H1 (cell line): ENCODE data around the gene ALK. TPM values are rescaled to one million over a fixed set of nuclear protein-coding genes. Genes with fewer than 3 reads are reported as not detected.

ENCODE experiments used
- CTCF ChIA-PET: fragments of 300-600 bp; sonication (Branson Sonifier 250); formaldehyde crosslinking; loops from one replicate; lab custom pipeline; 2021; ENCODE audit not compliant: partially characterized antibody; lab: Charles Lee
- POLR2A ChIA-PET: fragments of 300-600 bp; sonication (Branson Sonifier 250); formaldehyde crosslinking; loops from one replicate; lab custom pipeline; 2021; ENCODE audit warnings: inconsistent platforms; ENCODE audit not compliant: partially characterized antibody; lab: Charles Lee
- DNase-seq, 2 experiments: peaks; one replicate each; pipeline versions ENCODE4 v3.0.0 to v3.0.0-alpha.2; 2010 to 2022; ENCODE audit warnings: low spot score in 2 of 2, low read depth in 1 of 2, mixed read lengths in 1 of 2
- FAIRE-seq: peaks from 2 replicates; lab custom pipeline; 2011; peaks lifted over from hg19 to GRCh38; lab: Jason Lieb, UNC
- H2AFZ ChIP-seq: 2 replicates; pipeline ENCODE4 v1.8.1; 2012; ENCODE audit warnings: low read length, inconsistent platforms
- H2AK5ac ChIP-seq: 2 replicates; pipeline ENCODE4 v1.6.1; 2013; ENCODE audit warnings: low read depth, low read length
- H2BK120ac ChIP-seq: replicated peaks from 2 replicates; pipeline ENCODE3; 2013; ENCODE audit warnings: low read depth, low read length, inconsistent platforms
- H2BK12ac ChIP-seq: 2 replicates; pipeline ENCODE4 v1.6.1; 2013; ENCODE audit warnings: low read depth, low read length
- H2BK15ac ChIP-seq: 2 replicates; pipeline ENCODE4 v1.6.1; 2013; ENCODE audit warnings: low read length
- H2BK20ac ChIP-seq: 2 replicates; pipeline ENCODE4 v1.6.1; 2013; ENCODE audit warnings: low read length
- H2BK5ac ChIP-seq: 2 replicates; pipeline ENCODE4 v1.6.1; 2013; ENCODE audit warnings: low read depth, low read length
- H3K14ac ChIP-seq: 2 replicates; pipeline ENCODE4 v1.6.1; 2013; ENCODE audit warnings: inconsistent platforms; ENCODE audit not compliant: insufficient read length
- H3K18ac ChIP-seq: 2 replicates; pipeline ENCODE4 v1.6.1; 2013; ENCODE audit warnings: low read length; ENCODE audit errors: extremely low read depth
- H3K23ac ChIP-seq: 2 replicates; pipeline ENCODE4 v1.6.1; 2013; ENCODE audit warnings: inconsistent platforms; ENCODE audit not compliant: insufficient read length
- H3K23me2 ChIP-seq: 2 replicates; pipeline ENCODE4 v1.6.1; 2013; ENCODE audit warnings: low read depth, low read length
- H3K27ac ChIP-seq: 2 replicates; pipeline ENCODE4 v1.6.1; 2011; ENCODE audit warnings: low read depth, low read length, inconsistent platforms
- H3K27me3 ChIP-seq, 4 experiments: replicated peaks in 1 of 4; 1 replicate in 1 of 4; 2 replicates in 3 of 4; pipeline versions ENCODE4 v1.6.1 to v1.8.1; 2011 to 2013; ENCODE audit warnings: low read length in 3 of 4, mild to moderate bottlenecking in 3 of 4, inconsistent platforms in 2 of 4, mixed read lengths in 2 of 4, moderate library complexity in 1 of 4; ENCODE audit not compliant: control insufficient read depth in 3 of 4, insufficient read depth in 3 of 4; ENCODE audit errors: extremely low read depth in 1 of 4
- H3K36me3 ChIP-seq, 4 experiments: 2 replicates each; pipeline versions ENCODE4 v1.6.1 to v1.8.1; 2011 to 2013; ENCODE audit warnings: mild to moderate bottlenecking in 4 of 4, low read length in 3 of 4, moderate library complexity in 2 of 4, control low read depth in 1 of 4, inconsistent platforms in 1 of 4; ENCODE audit not compliant: insufficient read depth in 4 of 4, control insufficient read depth in 2 of 4
- H3K4ac ChIP-seq: replicated peaks from 2 replicates; pipeline ENCODE3; 2013; ENCODE audit warnings: low read length, low read depth, mixed read lengths, inconsistent platforms; ENCODE audit not compliant: insufficient read length
- H3K4me1 ChIP-seq, 4 experiments: replicated peaks in 1 of 4; 1 replicate in 1 of 4; 2 replicates in 3 of 4; pipeline versions ENCODE4 v1.6.1 to v1.8.1; 2011 to 2013; ENCODE audit warnings: low read length in 3 of 4, inconsistent platforms in 2 of 4, mixed read lengths in 1 of 4; ENCODE audit not compliant: insufficient read depth in 4 of 4, control insufficient read depth in 3 of 4
- H3K4me2 ChIP-seq, 2 experiments: 2 replicates each; pipeline versions ENCODE4 v1.6.1 to v1.8.1; 2011 to 2013; ENCODE audit warnings: low read depth in 2 of 2, low read length in 2 of 2, control low read depth in 1 of 2, inconsistent platforms in 1 of 2, mild to moderate bottlenecking in 1 of 2; ENCODE audit not compliant: insufficient read depth in 1 of 2
- H3K4me3 ChIP-seq, 4 experiments: fragments of 200-600, 300-600 bp in 1 of 4; sonication (generic), shearing (Covaris generic), sonication (Bioruptor Twin) in 1 of 4; 2 replicates each; pipeline versions ENCODE4 v1.5.1 to v1.8.1; 2011 to 2016; ENCODE audit warnings: low read length in 4 of 4, low read depth in 3 of 4, control low read depth in 2 of 4, inconsistent platforms in 2 of 4, mild to moderate bottlenecking in 2 of 4, mixed read lengths in 1 of 4, moderate library complexity in 1 of 4; ENCODE audit not compliant: insufficient read depth in 2 of 4; ENCODE audit errors: extremely low read depth in 1 of 4
- H3K56ac ChIP-seq: replicated peaks from 2 replicates; pipeline ENCODE3; 2013; ENCODE audit warnings: low read depth, mild to moderate bottlenecking, mixed read lengths, low read length, inconsistent platforms; ENCODE audit not compliant: insufficient read length
- H3K79me1 ChIP-seq: 2 replicates; pipeline ENCODE4 v1.6.1; 2013; ENCODE audit warnings: low read depth, low read length, control low read depth
- H3K79me2 ChIP-seq, 2 experiments: 2 replicates each; pipeline versions ENCODE4 v1.6.1 to v1.8.1; 2012 to 2013; ENCODE audit warnings: low read length in 2 of 2, mild to moderate bottlenecking in 2 of 2, inconsistent platforms in 1 of 2; ENCODE audit not compliant: insufficient read depth in 2 of 2, control insufficient read depth in 1 of 2
- H3K9ac ChIP-seq, 4 experiments: replicated peaks in 1 of 4; 1 replicate in 1 of 4; 2 replicates in 3 of 4; pipeline versions ENCODE4 v1.6.1 to v1.8.1; 2011 to 2013; ENCODE audit warnings: low read depth in 3 of 4, low read length in 3 of 4, control low read depth in 2 of 4, mild to moderate bottlenecking in 2 of 4, moderate library complexity in 2 of 4, inconsistent platforms in 1 of 4; ENCODE audit errors: extremely low read depth in 1 of 4
- H3K9me3 ChIP-seq, 2 experiments: 2 replicates each; pipeline versions ENCODE4 v1.6.1 to v1.8.1; 2012 to 2013; ENCODE audit warnings: mild to moderate bottlenecking in 2 of 2, moderate library complexity in 2 of 2, control low read depth in 1 of 2, inconsistent platforms in 1 of 2, low read depth in 1 of 2, low read length in 1 of 2, mixed read lengths in 1 of 2; ENCODE audit not compliant: insufficient read depth in 2 of 2
- H4K20me1 ChIP-seq, 2 experiments: replicated peaks in 1 of 2; 2 replicates each; pipeline versions ENCODE3 to v1.8.1; 2011 to 2013; ENCODE audit warnings: inconsistent platforms in 2 of 2, low read length in 2 of 2, mild to moderate bottlenecking in 1 of 2; ENCODE audit not compliant: insufficient read depth in 2 of 2, control insufficient read depth in 1 of 2
- H4K5ac ChIP-seq: 2 replicates; pipeline ENCODE4 v1.6.1; 2013; ENCODE audit warnings: low read length, low read depth, mixed read lengths, inconsistent platforms; ENCODE audit not compliant: insufficient read length
- H4K8ac ChIP-seq: 2 replicates; pipeline ENCODE4 v1.8.0; 2013; ENCODE audit warnings: mild to moderate bottlenecking, moderate library complexity, low read length, inconsistent platforms; ENCODE audit not compliant: insufficient read depth; ENCODE audit errors: extremely low read depth
- H4K91ac ChIP-seq: replicated peaks from 2 replicates; pipeline ENCODE3; 2013; ENCODE audit warnings: low read length, mixed read lengths, inconsistent platforms; ENCODE audit not compliant: insufficient read length
- SP4 ChIP-seq: IDR thresholded peaks from 2 replicates; pipeline ENCODE4 v1.6.1; 2012; ENCODE audit warnings: low read length, inconsistent platforms
- WGBS, 2 experiments: shearing (Covaris generic) in 1 of 2; methylation state at CpG; one replicate each; pipeline versions ENCODE4 v1.1.6 to v1.1.7; 2013 to 2015; ENCODE audit warnings: low lambda C conversion rate in 2 of 2, mixed read lengths in 2 of 2, inconsistent platforms in 1 of 2, low coverage in 1 of 2, missing lambda C conversion rate in 1 of 2; ENCODE audit not compliant: insufficient replicate concordance in 2 of 2, insufficient coverage in 1 of 2, insufficient read length in 1 of 2; ENCODE audit errors: extremely low coverage in 1 of 2, missing lambda C conversion rate in 1 of 2; 5-methylcytosine and 5-hydroxymethylcytosine counted together
- polyA plus RNA-seq, 7 experiments: library from polyadenylated mRNA; depleted of rRNA in 3 of 7; stranded (reverse) in 5 of 7; unstranded in 2 of 7; fragments of >200 nt in 5 of 7; fragments of 200-250 nt in 2 of 7; gene quantifications; 1 replicate in 5 of 7; 2 replicates in 1 of 7; 4 replicates in 1 of 7; pipeline versions ENCODE4 v1.2.1 to v1.2.3, GENCODE V29; 2011 to 2013; ENCODE audit warnings: missing spikeins in 2 of 7, mixed read lengths in 2 of 7
- total RNA-seq: library from RNA; stranded (reverse); fragmentation: NEBNext Ultra II Directional; extraction: Animal tissue kit (Norgen Biotek cat#: 25700); gene quantifications from 2 replicates; pipeline ENCODE4 v1.2.1, GENCODE V29; 2021

Gene ALK
- total and polyA plus RNA-seq, 2 of the 8 experiments (the other 6 are each of a cell fraction or from before 2014, with no cell fraction given), result 0.02 to 0.09 TPM

DNA sequence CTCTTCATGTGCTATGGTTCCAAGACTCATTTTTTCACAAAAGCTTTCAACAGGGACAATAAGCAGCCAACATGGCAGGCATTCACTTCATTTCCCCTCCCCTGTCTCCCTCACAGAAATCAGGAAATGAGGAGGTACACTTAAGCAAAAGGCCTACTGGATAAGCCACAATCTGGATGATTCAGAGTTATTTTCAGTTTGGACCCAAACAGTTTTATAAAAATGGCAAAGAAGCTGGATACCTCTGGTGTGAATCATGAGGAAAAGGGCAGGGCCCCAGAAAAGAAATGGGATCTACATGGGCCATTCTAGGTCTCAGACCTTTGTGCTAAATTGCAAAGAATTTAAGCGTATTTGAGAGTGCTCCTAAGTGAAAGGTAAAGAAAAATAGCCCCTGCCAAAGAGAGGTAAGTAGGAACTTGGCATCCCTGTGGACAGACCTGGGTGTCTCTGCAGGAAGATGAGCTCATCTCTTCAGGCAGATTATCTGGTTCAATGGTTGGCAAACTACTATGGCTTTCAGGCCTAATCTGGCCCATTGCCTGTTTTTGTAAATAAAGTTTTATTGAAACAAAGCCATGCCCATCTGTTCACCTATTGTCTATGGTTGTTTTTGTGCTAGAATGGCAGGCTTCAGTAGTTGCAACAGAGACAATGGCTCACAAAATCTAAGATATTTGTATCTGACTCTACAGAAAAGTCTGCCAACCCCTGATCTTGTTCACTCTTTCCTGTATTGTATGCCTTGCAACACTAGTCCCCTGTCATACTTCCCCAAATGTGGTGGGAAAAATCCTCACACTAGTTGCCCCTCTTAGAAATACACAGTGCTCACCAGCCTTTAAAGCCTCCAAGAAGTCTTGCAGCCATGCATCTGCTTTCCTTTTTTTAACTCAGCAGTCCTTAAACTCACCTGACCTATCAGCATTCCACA is 315.0 kb downstream of the ALK start:
- H3K23ac ChIP-seq, result no peak overlapping the region
- H3K18ac ChIP-seq, result no peak overlapping the region
- no peak overlapping the region for H3K14ac ChIP-seq
- H3K4me1 ChIP-seq, result peaks cover 1 to 16% (median 6%) of the 10 kb centered on the region in 4 experiments; a peak in 4 of 7 replicates
- no peak overlapping the region for H2AK5ac ChIP-seq
- H3K79me2 ChIP-seq, result no peaks in the 10 kb centered on the region
- no peak overlapping the region for H4K5ac ChIP-seq
- H3K4me2 ChIP-seq, result no peak overlapping the region
- H2BK120ac ChIP-seq, result no peak overlapping the region
- no peaks in the 10 kb centered on the region for H3K79me1 ChIP-seq
- 85% methylated on average over 1 of the region's 1 CpG; no CpG with 5 or more reads in 1 of the 2 experiments for WGBS, 2 experiments
- H3K27ac ChIP-seq, result no peak overlapping the region
- H3K27me3 ChIP-seq, result no peaks in the 10 kb centered on the region
- no peak overlapping the region for H3K4ac ChIP-seq
- H3K56ac ChIP-seq, result no peak overlapping the region
- H2BK12ac ChIP-seq, result no peak overlapping the region
- H3K4me3 ChIP-seq, result no peak overlapping the region
- DNase-seq (no peak), FAIRE-seq (no peak)
- H2BK20ac ChIP-seq, result no peak overlapping the region
- no peak for TF ChIP-seq SP4
- peak overlapping the region; percentile 26; the same call in 1 of the 2 replicates for H2AFZ ChIP-seq
- H2BK15ac ChIP-seq, result no peak overlapping the region
- CTCF ChIA-PET, result interaction anchor here (1.3 kb wide), 1 partner anchor 10 kb away, joined by 5 read pairs; no protein-coding TSS in a partner anchor
- H3K23me2 ChIP-seq, result no peaks in the 10 kb centered on the region
- H4K91ac ChIP-seq, result no peak overlapping the region
- no peaks in the 10 kb centered on the region for H3K9me3 ChIP-seq
- H2BK5ac ChIP-seq, result no peak overlapping the region
- no peak overlapping the region for H4K8ac ChIP-seq
- no peaks in the 10 kb centered on the region for H4K20me1 ChIP-seq
- no peaks in the 10 kb centered on the region for H3K36me3 ChIP-seq
- POLR2A ChIA-PET, result no interaction called here
- no peak overlapping the region for H3K9ac ChIP-seq
